GM19468 (cell line): Measurements from ENCODE around the gene EIF3B.
"Not testable (repeated sequence)": the region's sequence is repeated elsewhere in the genome, so short reads cannot be mapped to it uniquely, and the experiment has no call there.

Experiments
- ATAC-seq: cut with Tn5 transposase; IDR thresholded peaks from one replicate; pipeline ENCODE4 v1.9.1; 2021; ENCODE audit warnings: mild to moderate bottlenecking, moderate library complexity, moderate number of reproducible peaks; ENCODE audit not compliant: unreplicated experiment; ENCODE audit errors: extremely low read depth

The EIF3B gene

GRCh38 chr7:2394566-2395082, 40.0 kb downstream of the EIF3B start:
- ATAC-seq = no peak

- ATAC-seq = no peak
Observed at GRCh38 chr7:2398506-2398905, 43.9 kb downstream of the EIF3B start.

GRCh38 chr7:2399848-2400587, 45.4 kb downstream of the EIF3B start:
- ATAC-seq = no peak

- no peak for ATAC-seq
Observed at GRCh38 chr7:2402687-2403013, 48.0 kb downstream of the EIF3B start.

- peak; percentile 19 for ATAC-seq
Observed at GRCh38 chr7:2403014-2403717, 48.5 kb downstream of the EIF3B start, which contains the start of gene CHST12. TSS of gene CHST12 (plus strand) at chr7:2403611. CDS start at chr7:2432640, 29,029 bp downstream.

- no peak for ATAC-seq
Observed at GRCh38 chr7:2403718-2404648, 49.4 kb downstream of the EIF3B start.

- no peak for ATAC-seq
Observed at GRCh38 chr7:2404714-2405119, 50.1 kb downstream of the EIF3B start.

- no peak for ATAC-seq
Observed at GRCh38 chr7:2405201-2405600, 50.6 kb downstream of the EIF3B start.

- peak; percentile 21 for ATAC-seq
Observed at GRCh38 chr7:2405601-2406345, 51.1 kb downstream of the EIF3B start.

- ATAC-seq = no peak
Observed at GRCh38 chr7:2409745-2410414, 55.3 kb downstream of the EIF3B start.

GRCh38 chr7:2411049-2411448, 56.4 kb downstream of the EIF3B start:
- ATAC-seq = no peak

- ATAC-seq = no peak
Observed at GRCh38 chr7:2411815-2412586, 57.4 kb downstream of the EIF3B start.

GRCh38 chr7:2412587-2413201, 58.1 kb downstream of the EIF3B start:
- no peak for ATAC-seq

- no peak for ATAC-seq
Observed at GRCh38 chr7:2416063-2416462, 61.4 kb downstream of the EIF3B start.

- no peak for ATAC-seq
Observed at GRCh38 chr7:2416650-2417049, 62.0 kb downstream of the EIF3B start.

- ATAC-seq = not testable (repeated sequence)
Observed at GRCh38 chr7:2417178-2417577, 62.6 kb downstream of the EIF3B start.

GRCh38 chr7:2417981-2418481, 63.4 kb downstream of the EIF3B start:
- no peak for ATAC-seq
